Measurements from ENCODE around the gene SRL. TPM values are rescaled to one million over a fixed set of nuclear protein-coding genes. Genes with fewer than 3 reads are reported as not detected.

SRL gene
- total and polyA plus RNA-seq, 2 of the 13 experiments (the other 11 are each of a cell fraction or from before 2014, with no cell fraction given) = 0.05 TPM; not detected in 1

DNA sequence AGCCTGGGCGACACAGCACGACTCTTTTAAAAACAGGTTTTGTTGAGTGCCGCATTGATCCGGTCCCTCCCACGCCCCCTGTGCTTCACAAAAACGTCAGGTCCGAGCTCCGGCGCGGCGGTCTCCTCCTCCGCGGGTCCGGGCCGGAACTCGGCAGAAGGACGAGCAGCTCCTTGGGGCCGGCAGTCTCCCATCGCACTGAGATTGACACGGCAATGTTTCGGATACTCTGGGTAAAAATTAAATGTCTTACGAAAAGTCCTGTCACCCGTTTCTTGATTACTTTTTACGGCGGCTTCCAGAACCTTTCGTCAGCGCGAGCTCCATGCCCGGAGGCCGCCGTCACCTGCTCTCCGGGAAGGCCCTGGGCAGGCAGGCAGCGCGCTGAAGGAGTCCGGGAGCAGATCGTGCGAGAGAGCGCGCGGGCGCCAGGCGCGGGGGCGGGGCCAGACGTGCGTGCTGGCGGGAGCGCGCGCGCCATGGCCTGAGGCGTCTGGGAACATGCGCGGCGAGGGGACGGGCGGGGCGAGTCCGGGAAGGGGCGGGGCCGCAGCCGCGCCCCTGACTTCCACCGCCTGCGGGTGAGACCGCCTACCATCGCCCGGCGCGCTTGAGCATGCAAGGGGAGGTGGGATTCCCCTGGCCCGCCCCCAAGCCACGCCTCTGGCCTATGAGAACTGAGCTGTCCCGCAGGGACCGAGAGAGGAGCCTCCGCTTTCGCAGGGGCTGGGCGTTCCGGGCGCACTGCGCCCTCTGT, 11.7 kb upstream of the SRL start (continued):
- no peak for TF ChIP-seq KAT2B (IDR thresholded peaks at IDR 0.05; ENCODE audit: borderline replicate concordance, low read depth, low read length)
- TF ChIP-seq, protein P1, sequence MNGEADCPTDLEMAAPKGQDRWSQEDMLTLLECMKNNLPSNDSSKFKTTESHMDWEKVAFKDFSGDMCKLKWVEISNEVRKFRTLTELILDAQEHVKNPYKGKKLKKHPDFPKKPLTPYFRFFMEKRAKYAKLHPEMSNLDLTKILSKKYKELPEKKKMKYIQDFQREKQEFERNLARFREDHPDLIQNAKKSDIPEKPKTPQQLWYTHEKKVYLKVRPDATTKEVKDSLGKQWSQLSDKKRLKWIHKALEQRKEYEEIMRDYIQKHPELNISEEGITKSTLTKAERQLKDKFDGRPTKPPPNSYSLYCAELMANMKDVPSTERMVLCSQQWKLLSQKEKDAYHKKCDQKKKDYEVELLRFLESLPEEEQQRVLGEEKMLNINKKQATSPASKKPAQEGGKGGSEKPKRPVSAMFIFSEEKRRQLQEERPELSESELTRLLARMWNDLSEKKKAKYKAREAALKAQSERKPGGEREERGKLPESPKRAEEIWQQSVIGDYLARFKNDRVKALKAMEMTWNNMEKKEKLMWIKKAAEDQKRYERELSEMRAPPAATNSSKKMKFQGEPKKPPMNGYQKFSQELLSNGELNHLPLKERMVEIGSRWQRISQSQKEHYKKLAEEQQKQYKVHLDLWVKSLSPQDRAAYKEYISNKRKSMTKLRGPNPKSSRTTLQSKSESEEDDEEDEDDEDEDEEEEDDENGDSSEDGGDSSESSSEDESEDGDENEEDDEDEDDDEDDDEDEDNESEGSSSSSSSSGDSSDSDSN (CRISPR knock-in tag; IDR thresholded peaks at IDR 0.05) = peak; percentile 89
- TF ChIP-seq, protein P2, sequence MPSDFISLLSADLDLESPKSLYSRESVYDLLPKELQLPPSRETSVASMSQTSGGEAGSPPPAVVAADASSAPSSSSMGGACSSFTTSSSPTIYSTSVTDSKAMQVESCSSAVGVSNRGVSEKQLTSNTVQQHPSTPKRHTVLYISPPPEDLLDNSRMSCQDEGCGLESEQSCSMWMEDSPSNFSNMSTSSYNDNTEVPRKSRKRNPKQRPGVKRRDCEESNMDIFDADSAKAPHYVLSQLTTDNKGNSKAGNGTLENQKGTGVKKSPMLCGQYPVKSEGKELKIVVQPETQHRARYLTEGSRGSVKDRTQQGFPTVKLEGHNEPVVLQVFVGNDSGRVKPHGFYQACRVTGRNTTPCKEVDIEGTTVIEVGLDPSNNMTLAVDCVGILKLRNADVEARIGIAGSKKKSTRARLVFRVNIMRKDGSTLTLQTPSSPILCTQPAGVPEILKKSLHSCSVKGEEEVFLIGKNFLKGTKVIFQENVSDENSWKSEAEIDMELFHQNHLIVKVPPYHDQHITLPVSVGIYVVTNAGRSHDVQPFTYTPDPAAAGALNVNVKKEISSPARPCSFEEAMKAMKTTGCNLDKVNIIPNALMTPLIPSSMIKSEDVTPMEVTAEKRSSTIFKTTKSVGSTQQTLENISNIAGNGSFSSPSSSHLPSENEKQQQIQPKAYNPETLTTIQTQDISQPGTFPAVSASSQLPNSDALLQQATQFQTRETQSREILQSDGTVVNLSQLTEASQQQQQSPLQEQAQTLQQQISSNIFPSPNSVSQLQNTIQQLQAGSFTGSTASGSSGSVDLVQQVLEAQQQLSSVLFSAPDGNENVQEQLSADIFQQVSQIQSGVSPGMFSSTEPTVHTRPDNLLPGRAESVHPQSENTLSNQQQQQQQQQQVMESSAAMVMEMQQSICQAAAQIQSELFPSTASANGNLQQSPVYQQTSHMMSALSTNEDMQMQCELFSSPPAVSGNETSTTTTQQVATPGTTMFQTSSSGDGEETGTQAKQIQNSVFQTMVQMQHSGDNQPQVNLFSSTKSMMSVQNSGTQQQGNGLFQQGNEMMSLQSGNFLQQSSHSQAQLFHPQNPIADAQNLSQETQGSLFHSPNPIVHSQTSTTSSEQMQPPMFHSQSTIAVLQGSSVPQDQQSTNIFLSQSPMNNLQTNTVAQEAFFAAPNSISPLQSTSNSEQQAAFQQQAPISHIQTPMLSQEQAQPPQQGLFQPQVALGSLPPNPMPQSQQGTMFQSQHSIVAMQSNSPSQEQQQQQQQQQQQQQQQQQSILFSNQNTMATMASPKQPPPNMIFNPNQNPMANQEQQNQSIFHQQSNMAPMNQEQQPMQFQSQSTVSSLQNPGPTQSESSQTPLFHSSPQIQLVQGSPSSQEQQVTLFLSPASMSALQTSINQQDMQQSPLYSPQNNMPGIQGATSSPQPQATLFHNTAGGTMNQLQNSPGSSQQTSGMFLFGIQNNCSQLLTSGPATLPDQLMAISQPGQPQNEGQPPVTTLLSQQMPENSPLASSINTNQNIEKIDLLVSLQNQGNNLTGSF (CRISPR knock-in tag; IDR thresholded peaks at IDR 0.05) = no peak
- TF ChIP-seq ZNF674 (CRISPR knock-in tag; IDR thresholded peaks at IDR 0.05; ENCODE audit: low read depth) = no peak
- TF ChIP-seq ZNF781 (CRISPR knock-in tag; IDR thresholded peaks at IDR 0.05; ENCODE audit: borderline replicate concordance, not compliant biosample characterization) = no peak
- peak; percentile 94 for TF ChIP-seq SP4 (CRISPR knock-in tag; IDR thresholded peaks at IDR 0.05)
- no peak for TF ChIP-seq EEA1 (CRISPR knock-in tag; IDR thresholded peaks at IDR 0.05; ENCODE audit: borderline replicate concordance)
- peak; percentile 64; the same call in 1 of the 2 replicates for TF ChIP-seq ZNF3 (CRISPR knock-in tag; IDR thresholded peaks at IDR 0.05)
- no peak for TF ChIP-seq POLR2AphosphoS2 (IDR thresholded peaks at IDR 0.05; ENCODE audit: low read depth, low read length)
- TF ChIP-seq ELF3 (CRISPR knock-in tag; IDR thresholded peaks at IDR 0.05) = peak; percentile 7; the same call in 1 of the 2 replicates
- TF ChIP-seq TEAD3 (CRISPR knock-in tag; optimal IDR thresholded peaks at IDR 0.05; ENCODE audit: borderline replicate concordance) = peak; percentile 73
- TF ChIP-seq SMC3 (IDR thresholded peaks at IDR 0.05; ENCODE audit: low read length) = 0 out of 2 replicates have a peak, but pooled peaks have one; percentile 83
- TF ChIP-seq, protein P3, sequence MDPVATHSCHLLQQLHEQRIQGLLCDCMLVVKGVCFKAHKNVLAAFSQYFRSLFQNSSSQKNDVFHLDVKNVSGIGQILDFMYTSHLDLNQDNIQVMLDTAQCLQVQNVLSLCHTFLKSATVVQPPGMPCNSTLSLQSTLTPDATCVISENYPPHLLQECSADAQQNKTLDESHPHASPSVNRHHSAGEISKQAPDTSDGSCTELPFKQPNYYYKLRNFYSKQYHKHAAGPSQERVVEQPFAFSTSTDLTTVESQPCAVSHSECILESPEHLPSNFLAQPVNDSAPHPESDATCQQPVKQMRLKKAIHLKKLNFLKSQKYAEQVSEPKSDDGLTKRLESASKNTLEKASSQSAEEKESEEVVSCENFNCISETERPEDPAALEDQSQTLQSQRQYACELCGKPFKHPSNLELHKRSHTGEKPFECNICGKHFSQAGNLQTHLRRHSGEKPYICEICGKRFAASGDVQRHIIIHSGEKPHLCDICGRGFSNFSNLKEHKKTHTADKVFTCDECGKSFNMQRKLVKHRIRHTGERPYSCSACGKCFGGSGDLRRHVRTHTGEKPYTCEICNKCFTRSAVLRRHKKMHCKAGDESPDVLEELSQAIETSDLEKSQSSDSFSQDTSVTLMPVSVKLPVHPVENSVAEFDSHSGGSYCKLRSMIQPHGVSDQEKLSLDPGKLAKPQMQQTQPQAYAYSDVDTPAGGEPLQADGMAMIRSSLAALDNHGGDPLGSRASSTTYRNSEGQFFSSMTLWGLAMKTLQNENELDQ (CRISPR knock-in tag; IDR thresholded peaks at IDR 0.05; ENCODE audit: borderline replicate concordance) = no peak
- TF ChIP-seq ZNF780A (CRISPR knock-in tag; IDR thresholded peaks at IDR 0.05) = peak; percentile 59; the same call in 1 of the 2 replicates
- TF ChIP-seq, protein P4, sequence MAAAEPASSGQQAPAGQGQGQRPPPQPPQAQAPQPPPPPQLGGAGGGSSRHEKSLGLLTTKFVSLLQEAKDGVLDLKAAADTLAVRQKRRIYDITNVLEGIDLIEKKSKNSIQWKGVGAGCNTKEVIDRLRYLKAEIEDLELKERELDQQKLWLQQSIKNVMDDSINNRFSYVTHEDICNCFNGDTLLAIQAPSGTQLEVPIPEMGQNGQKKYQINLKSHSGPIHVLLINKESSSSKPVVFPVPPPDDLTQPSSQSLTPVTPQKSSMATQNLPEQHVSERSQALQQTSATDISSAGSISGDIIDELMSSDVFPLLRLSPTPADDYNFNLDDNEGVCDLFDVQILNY (CRISPR knock-in tag; conservative IDR thresholded peaks at IDR 0.05) = peak; percentile 33; the same call in 1 of the 2 replicates
- no peak for TF ChIP-seq ZKSCAN1 (IDR thresholded peaks at IDR 0.05; ENCODE audit: low read length)
- TF ChIP-seq KLF16 (CRISPR knock-in tag; IDR thresholded peaks at IDR 0.05) = peak in 1 of 2 experiments; percentile 67; a peak in 1 of 4 replicates

All from HepG2 (cell line).